Activated CD4-positive, alpha-beta T cell treated with anti-CD3 and anti-CD28 coated beads, Interleukin-2, amount 10 ng/mL, durations not matched to agents 7 days and 5 days (primary cell): Measurements from ENCODE around the gene PHOSPHO2. TPM values are rescaled to one million over a fixed set of nuclear protein-coding genes. Genes with fewer than 3 reads are reported as not detected.
"Not testable (repeated sequence)": the region's sequence is repeated elsewhere in the genome, so short reads cannot be mapped to it uniquely, and the experiment has no call there.

Experiments
- CTCF ChIA-PET: fragments of 350-600 bp; sonication (Branson Sonifier 250); formaldehyde crosslinking; loops from one replicate; lab custom pipeline; 2021; ENCODE audit warnings: antibody characterized with exemption; lab: Charles Lee
- POLR2A ChIA-PET: fragments of 350-600 bp; sonication (Branson Sonifier 250); formaldehyde crosslinking; loops from one replicate; lab custom pipeline; 2021; ENCODE audit warnings: antibody characterized with exemption; lab: Charles Lee
- DNase-seq: peaks from one replicate; pipeline ENCODE4 v3.0.0-alpha.2; 2020
- H3K27ac Mint-ChIP-seq: one replicate; pipeline ENCODE4 v1.8.0; 2021; ENCODE audit warnings: mild to moderate bottlenecking, moderate library complexity, mixed read lengths
- H3K27me3 Mint-ChIP-seq: one replicate; pipeline ENCODE4 v1.8.0; 2021; ENCODE audit warnings: mixed read lengths
- H3K36me3 Mint-ChIP-seq: one replicate; pipeline ENCODE4 v1.8.0; 2021; ENCODE audit warnings: low read depth, mixed read lengths
- H3K4me1 Mint-ChIP-seq: one replicate; pipeline ENCODE4 v1.8.0; 2021; ENCODE audit warnings: mixed read lengths
- H3K4me3 Mint-ChIP-seq: one replicate; pipeline ENCODE4 v1.8.0; 2021; ENCODE audit warnings: mild to moderate bottlenecking, moderate library complexity, mixed read lengths
- H3K9me3 Mint-ChIP-seq: one replicate; pipeline ENCODE4 v1.8.0; 2021; ENCODE audit warnings: mixed read lengths
- total RNA-seq, 2 experiments: library from RNA; stranded (reverse); gene quantifications; one replicate each; pipeline ENCODE4 v1.2.3, GENCODE V29; 2021

PHOSPHO2 gene
- total RNA-seq, 2 experiments from 2014 or later: 2.7 to 3.0 TPM

- H3K27ac Mint-ChIP-seq, DNase-seq, POLR2A ChIA-PET, H3K4me3 Mint-ChIP-seq, H3K36me3 Mint-ChIP-seq: not testable (repeated sequence)
- Mint-ChIP-seq H3K4me1 (peaks cover 11% of the 10 kb centered on the region), H3K9me3 (peaks cover 19% of the 10 kb centered on the region), H3K27me3 (peaks cover 25% of the 10 kb centered on the region)
- CTCF ChIA-PET: interaction anchor here (0.7 to 1.1 kb wide), 2 partner anchors 18 to 662 kb away, joined by 3 read pairs; no protein-coding TSS in a partner anchor
Measured at GRCh38 chr2:169687943-169688342, 6.3 kb upstream of the PHOSPHO2 start.

GRCh38 chr2:169690958-169691357 is 3.3 kb upstream of the PHOSPHO2 start:
- H3K4me1 Mint-ChIP-seq: peaks cover 22% of the 10 kb centered on the region
- CTCF ChIA-PET: no interaction called here
- POLR2A ChIA-PET: interaction anchor here (0.6 kb wide), 1 partner anchor 1442 kb away, joined by 3 read pairs; no protein-coding TSS in a partner anchor
- H3K9me3 Mint-ChIP-seq: peaks cover 19% of the 10 kb centered on the region
- H3K27me3 Mint-ChIP-seq: peaks cover 28% of the 10 kb centered on the region
- no peak overlapping the region for H3K27ac Mint-ChIP-seq
- H3K4me3 Mint-ChIP-seq: no peak overlapping the region
- peaks cover 10% of the 10 kb centered on the region for H3K36me3 Mint-ChIP-seq
- no peak for DNase-seq

- H3K27me3 Mint-ChIP-seq: peaks cover 28% of the 10 kb centered on the region
- H3K27ac Mint-ChIP-seq: no peak overlapping the region
- DNase-seq: no peak
- CTCF ChIA-PET: interaction anchor here (0.6 to 1.5 kb wide), 3 partner anchors 10 to 214 kb away, joined by 3 to 5 read pairs (median 3); no protein-coding TSS in a partner anchor
- H3K4me3 Mint-ChIP-seq: no peak overlapping the region
- H3K9me3 Mint-ChIP-seq: peaks cover 17% of the 10 kb centered on the region
- H3K4me1 Mint-ChIP-seq: peaks cover 28% of the 10 kb centered on the region
- POLR2A ChIA-PET: no interaction called here
- peaks cover 13% of the 10 kb centered on the region for H3K36me3 Mint-ChIP-seq
Measured at GRCh38 chr2:169692718-169693117, 1.6 kb upstream of the PHOSPHO2 start.

GRCh38 chr2:169693360-169693759 is 909 bp upstream of the PHOSPHO2 start:
- Mint-ChIP-seq H3K27me3 (peaks cover 27% of the 10 kb centered on the region), H3K4me1 (peaks cover 32% of the 10 kb centered on the region), H3K9me3 (peaks cover 15% of the 10 kb centered on the region), H3K27ac (peak overlapping the region; percentile 92), H3K36me3 (peaks cover 11% of the 10 kb centered on the region), H3K4me3 (peak overlapping the region; percentile 76)
- DNase-seq: peak; percentile 20
- CTCF ChIA-PET: interaction anchor here (0.6 to 1.5 kb wide), 4 partner anchors 9 to 213 kb away, joined by 3 to 5 read pairs (median 3); no protein-coding TSS in a partner anchor
- POLR2A ChIA-PET: no interaction called here

DNA sequence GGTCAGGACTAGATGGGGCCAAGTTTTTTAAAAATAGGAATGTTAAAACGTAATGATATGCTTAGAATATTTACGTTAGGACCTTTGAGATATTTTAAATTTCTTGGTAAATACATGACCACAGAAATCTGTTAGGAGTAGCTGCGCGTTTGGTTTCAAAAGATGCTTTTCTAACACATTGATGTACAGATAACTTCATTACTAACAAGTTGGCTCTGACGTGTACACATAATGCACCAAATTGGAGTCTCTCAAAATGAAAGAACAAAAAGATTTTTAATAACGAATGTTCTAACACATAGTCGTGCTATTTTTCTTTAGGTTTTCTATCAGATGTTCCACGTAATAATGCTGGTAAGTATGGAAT is 608 bp downstream of the PHOSPHO2 start:
- peaks cover 34% of the 10 kb centered on the region for H3K4me1 Mint-ChIP-seq
- ChIA-PET CTCF (interaction anchor here (1.7 kb wide), 1 partner anchor 12 kb away, joined by 4 read pairs; no protein-coding TSS in a partner anchor), POLR2A (no interaction called here)
- no peak for DNase-seq
- H3K27ac Mint-ChIP-seq: peak overlapping the region; percentile 92
- peaks cover 6% of the 10 kb centered on the region for H3K9me3 Mint-ChIP-seq
- peak overlapping the region; percentile 76 for H3K4me3 Mint-ChIP-seq
- H3K36me3 Mint-ChIP-seq: peaks cover 14% of the 10 kb centered on the region
- peaks cover 22% of the 10 kb centered on the region for H3K27me3 Mint-ChIP-seq

- ChIA-PET POLR2A (no interaction called here), CTCF (no interaction called here)
- Mint-ChIP-seq H3K9me3 (peaks cover 1% of the 10 kb centered on the region), H3K4me1 (peaks cover 34% of the 10 kb centered on the region), H3K36me3 (peaks cover 17% of the 10 kb centered on the region), H3K27me3 (peaks cover 16% of the 10 kb centered on the region), H3K4me3 (no peak overlapping the region), H3K27ac (no peak overlapping the region)
- DNase-seq: no peak
Measured at GRCh38 chr2:169696381-169696780, 2.1 kb downstream of the PHOSPHO2 start.

DNA sequence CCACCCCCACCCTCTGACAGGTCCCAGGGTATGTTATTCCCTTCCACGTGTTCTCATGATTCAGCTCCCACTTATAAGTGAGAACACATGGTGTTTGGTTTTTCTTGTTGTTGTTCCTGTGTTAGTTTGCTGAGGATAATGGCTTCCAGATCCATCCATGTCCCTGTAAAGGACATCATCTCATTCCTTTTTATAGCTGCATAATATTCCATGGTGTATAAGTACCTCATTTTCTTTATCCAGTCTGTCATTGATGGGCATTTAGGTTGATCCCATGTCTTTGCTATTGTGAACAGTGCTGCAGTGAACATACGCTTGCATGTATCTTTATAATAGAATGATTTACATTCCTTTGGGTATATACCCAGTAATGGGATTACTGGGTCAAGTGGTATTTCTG is 4.9 kb downstream of the PHOSPHO2 start:
- H3K4me3 Mint-ChIP-seq, H3K27me3 Mint-ChIP-seq, H3K9me3 Mint-ChIP-seq, POLR2A ChIA-PET, DNase-seq, H3K27ac Mint-ChIP-seq: not testable (repeated sequence)
- Mint-ChIP-seq H3K4me1 (peaks cover 24% of the 10 kb centered on the region), H3K36me3 (peaks cover 17% of the 10 kb centered on the region)
- CTCF ChIA-PET: interaction anchor here (1.8 kb wide), 1 partner anchor 16 kb away, joined by 4 read pairs; no protein-coding TSS in a partner anchor

DNA sequence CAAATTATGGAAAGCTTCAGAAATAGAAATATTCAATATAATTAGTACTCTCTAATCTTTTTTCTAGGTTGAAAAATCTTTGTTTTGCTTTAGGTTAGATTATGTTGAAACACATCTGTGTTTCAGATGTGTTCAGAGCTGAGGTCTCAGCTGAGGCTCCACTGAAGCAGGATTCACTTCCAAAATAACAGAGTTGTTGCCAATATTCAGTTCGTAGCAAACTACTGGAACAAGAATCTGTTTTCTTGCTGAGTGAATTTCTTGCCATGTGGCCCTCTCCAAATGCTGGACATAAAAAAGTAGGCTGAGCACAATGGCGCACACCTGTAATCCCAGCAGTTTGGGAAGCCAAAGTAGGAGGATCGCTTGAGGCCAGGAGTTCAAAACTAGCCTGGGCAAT is 8.7 kb downstream of the PHOSPHO2 start:
- Mint-ChIP-seq H3K36me3 (peaks cover 16% of the 10 kb centered on the region), H3K9me3 (no peaks in the 10 kb centered on the region), H3K4me1 (peaks cover 4% of the 10 kb centered on the region), H3K27me3 (no peaks in the 10 kb centered on the region), H3K27ac (no peak overlapping the region), H3K4me3 (no peak overlapping the region)
- ChIA-PET POLR2A (no interaction called here), CTCF (interaction anchor here (0.9 to 3.1 kb wide), 3 partner anchors 8 to 98 kb away, joined by 3 to 9 read pairs (median 3); no protein-coding TSS in a partner anchor)
- DNase-seq: no peak

GRCh38 chr2:169704160-169704708 is 10.0 kb downstream of the PHOSPHO2 start:
- Mint-ChIP-seq H3K4me1 (peaks cover 2% of the 10 kb centered on the region), H3K27me3 (no peaks in the 10 kb centered on the region), H3K27ac (no peak overlapping the region), H3K4me3 (no peak overlapping the region), H3K36me3 (peaks cover 12% of the 10 kb centered on the region), H3K9me3 (no peaks in the 10 kb centered on the region)
- CTCF ChIA-PET: interaction anchor here (0.7 kb wide), 1 partner anchor 271 kb away, joined by 3 read pairs; no protein-coding TSS in a partner anchor
- POLR2A ChIA-PET: no interaction called here
- DNase-seq: no peak

DNA sequence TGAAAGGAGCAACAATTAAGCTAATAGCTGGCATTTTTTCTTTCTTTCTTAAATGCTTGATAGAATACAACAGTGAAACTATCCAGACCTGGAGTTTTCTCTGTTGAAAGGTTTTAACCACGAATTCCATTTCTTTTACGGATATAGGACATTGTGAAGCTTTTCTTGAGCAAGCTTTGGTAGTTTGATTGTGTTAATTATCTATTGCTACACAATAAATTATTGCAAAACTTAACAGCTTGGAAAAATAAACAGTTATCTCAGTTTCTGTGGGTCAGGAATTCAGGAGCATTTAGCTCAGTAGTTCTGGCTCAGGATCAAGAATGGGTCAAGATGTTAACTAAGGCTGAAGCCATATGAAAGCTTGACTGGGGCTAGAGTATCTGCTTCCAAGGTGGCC is 11.7 kb downstream of the PHOSPHO2 start:
- no peaks in the 10 kb centered on the region for H3K27me3 Mint-ChIP-seq

GRCh38 chr2:169707626-169708025 is 13.4 kb downstream of the PHOSPHO2 start:
- Mint-ChIP-seq H3K9me3 (peaks cover 9% of the 10 kb centered on the region), H3K27me3 (no peaks in the 10 kb centered on the region), H3K27ac (no peak overlapping the region), H3K4me3 (no peak overlapping the region), H3K4me1 (peaks cover 1% of the 10 kb centered on the region), H3K36me3 (peaks cover 6% of the 10 kb centered on the region)
- no peak for DNase-seq
- POLR2A ChIA-PET: no interaction called here
- CTCF ChIA-PET: no interaction called here

More for the DNA sequence above, 11.7 kb downstream of the PHOSPHO2 start:
- ChIA-PET POLR2A (no interaction called here), CTCF (no interaction called here)
- DNase-seq: no peak
- H3K4me3 Mint-ChIP-seq: no peak overlapping the region
- no peaks in the 10 kb centered on the region for H3K9me3 Mint-ChIP-seq
- no peak overlapping the region for H3K27ac Mint-ChIP-seq
- peaks cover 1% of the 10 kb centered on the region for H3K4me1 Mint-ChIP-seq
- H3K36me3 Mint-ChIP-seq: peaks cover 3% of the 10 kb centered on the region

DNA sequence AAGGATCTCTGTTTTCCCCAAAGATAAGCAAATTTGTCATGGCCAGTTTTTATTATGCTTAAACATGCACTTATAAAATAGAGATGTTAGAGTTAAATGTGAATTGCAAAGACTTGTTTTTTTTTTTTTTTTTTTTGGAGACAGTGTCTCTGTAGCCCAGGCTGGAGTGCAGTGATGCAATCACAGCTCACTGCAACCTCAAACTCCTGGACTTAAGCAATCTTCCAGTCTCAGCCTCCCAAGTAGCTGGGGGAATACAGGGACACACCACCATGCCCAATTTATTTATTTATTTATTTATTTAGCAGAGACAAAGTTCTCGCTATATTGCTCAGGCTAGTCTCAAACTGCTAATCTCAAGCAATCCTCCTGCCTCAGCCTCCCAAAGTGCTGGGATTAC is 15.1 kb downstream of the PHOSPHO2 start:
- Mint-ChIP-seq H3K4me3 (no peak overlapping the region), H3K4me1 (peaks cover 1% of the 10 kb centered on the region), H3K27ac (no peak overlapping the region), H3K9me3 (peaks cover 9% of the 10 kb centered on the region), H3K27me3 (no peaks in the 10 kb centered on the region), H3K36me3 (peaks cover 6% of the 10 kb centered on the region)
- POLR2A ChIA-PET: no interaction called here
- DNase-seq: no peak
- CTCF ChIA-PET: no interaction called here

- H3K4me3 Mint-ChIP-seq: no peak overlapping the region
- no peaks in the 10 kb centered on the region for H3K27me3 Mint-ChIP-seq
- no peak overlapping the region for H3K27ac Mint-ChIP-seq
- ChIA-PET CTCF (interaction anchor here (1.6 kb wide), 1 partner anchor 17 kb away, joined by 5 read pairs; no protein-coding TSS in a partner anchor), POLR2A (no interaction called here)
- peaks cover 9% of the 10 kb centered on the region for H3K9me3 Mint-ChIP-seq
- peaks cover 1% of the 10 kb centered on the region for H3K4me1 Mint-ChIP-seq
- H3K36me3 Mint-ChIP-seq: peaks cover 6% of the 10 kb centered on the region
- DNase-seq: no peak
Measured at GRCh38 chr2:169709981-169710380, 15.7 kb downstream of the PHOSPHO2 start.
